AG04450 (cell line): ENCODE measurements around the gene GGNBP2. TPM values are rescaled to one million over a fixed set of nuclear protein-coding genes. Genes with fewer than 3 reads are reported as not detected.

ENCODE experiments used
- CTCF ChIA-PET: fragments of 300-600, 350-600 bp; formaldehyde crosslinking; extraction: SDS; loops from one replicate; lab custom pipeline; 2022; ENCODE audit warnings: antibody characterized with exemption, inconsistent platforms; lab: Charles Lee
- POLR2A ChIA-PET: fragments of 350-600 bp; formaldehyde crosslinking; extraction: SDS; loops from one replicate; lab custom pipeline; 2021; ENCODE audit warnings: antibody characterized with exemption, inconsistent platforms; lab: Yijun Ruan, JAX
- DNase-seq: peaks from one replicate; pipeline ENCODE4 v3.0.0-alpha.2; 2011; ENCODE audit warnings: low read depth, low spot score
- H3K27ac ChIP-seq: one replicate; pipeline ENCODE4 v1.5.1; 2012; ENCODE audit warnings: low read depth, low read length, control low read depth
- H3K27me3 ChIP-seq: one replicate; pipeline ENCODE4 v1.6.0; 2012; ENCODE audit warnings: low read length; ENCODE audit not compliant: control insufficient read depth, insufficient read depth
- H3K4me3 ChIP-seq: 2 replicates; pipeline ENCODE4 v1.5.1; 2011; ENCODE audit warnings: mild to moderate bottlenecking, low read depth, low read length, control low read depth
- H3K9me3 ChIP-seq: 2 replicates; pipeline ENCODE4 v1.5.1; 2012; ENCODE audit warnings: low read length; ENCODE audit not compliant: control insufficient read depth, insufficient read depth
- polyA plus RNA-seq: library from polyadenylated mRNA; depleted of rRNA; stranded (reverse); fragments of >200 nt; gene quantifications from 2 replicates; pipeline ENCODE4 v1.2.3, GENCODE V29; 2011
- TF ChIP-seq, protein P1 (sequence below): IDR thresholded peaks from 2 replicates; pipeline ENCODE4 v1.5.1; 2011; ENCODE audit warnings: low read depth, low read length, control low read depth, inconsistent platforms

Gene GGNBP2
- polyA plus RNA-seq, 1 experiment: 87.6 TPM

DNA sequence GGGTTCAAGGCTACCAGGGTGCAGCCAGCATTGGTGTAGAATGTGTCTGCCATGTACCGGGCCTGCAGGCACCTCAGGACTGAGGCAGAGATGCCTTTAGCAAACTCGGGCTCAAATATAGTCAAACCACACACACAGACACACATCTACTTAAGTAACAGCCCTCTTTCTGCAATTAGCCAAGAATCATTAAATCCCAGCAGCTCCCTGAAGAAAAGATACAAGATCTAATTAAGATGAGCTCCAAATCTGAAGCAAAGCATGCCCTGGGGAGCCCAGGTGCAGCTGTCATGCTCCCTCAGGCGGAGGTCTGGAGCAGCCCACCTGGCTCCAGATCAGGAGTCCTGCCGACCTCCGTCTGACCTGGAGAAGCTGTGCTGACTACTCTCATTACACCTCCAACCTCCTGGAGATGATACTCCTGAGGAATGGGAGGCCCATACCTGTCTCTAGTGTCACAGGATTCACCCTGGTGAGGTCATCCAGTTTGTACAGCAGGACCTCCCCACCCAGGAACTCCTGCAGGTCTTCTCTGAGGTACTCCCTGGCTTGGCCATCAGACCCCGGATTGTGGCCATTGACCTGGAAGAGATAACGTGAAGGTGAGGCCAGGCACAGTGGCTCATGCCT lies 17.0 kb upstream of the GGNBP2 start:
- TF ChIP-seq, protein P1, sequence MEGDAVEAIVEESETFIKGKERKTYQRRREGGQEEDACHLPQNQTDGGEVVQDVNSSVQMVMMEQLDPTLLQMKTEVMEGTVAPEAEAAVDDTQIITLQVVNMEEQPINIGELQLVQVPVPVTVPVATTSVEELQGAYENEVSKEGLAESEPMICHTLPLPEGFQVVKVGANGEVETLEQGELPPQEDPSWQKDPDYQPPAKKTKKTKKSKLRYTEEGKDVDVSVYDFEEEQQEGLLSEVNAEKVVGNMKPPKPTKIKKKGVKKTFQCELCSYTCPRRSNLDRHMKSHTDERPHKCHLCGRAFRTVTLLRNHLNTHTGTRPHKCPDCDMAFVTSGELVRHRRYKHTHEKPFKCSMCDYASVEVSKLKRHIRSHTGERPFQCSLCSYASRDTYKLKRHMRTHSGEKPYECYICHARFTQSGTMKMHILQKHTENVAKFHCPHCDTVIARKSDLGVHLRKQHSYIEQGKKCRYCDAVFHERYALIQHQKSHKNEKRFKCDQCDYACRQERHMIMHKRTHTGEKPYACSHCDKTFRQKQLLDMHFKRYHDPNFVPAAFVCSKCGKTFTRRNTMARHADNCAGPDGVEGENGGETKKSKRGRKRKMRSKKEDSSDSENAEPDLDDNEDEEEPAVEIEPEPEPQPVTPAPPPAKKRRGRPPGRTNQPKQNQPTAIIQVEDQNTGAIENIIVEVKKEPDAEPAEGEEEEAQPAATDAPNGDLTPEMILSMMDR: no peak
- no peak overlapping the region for H3K27ac ChIP-seq
- H3K9me3 ChIP-seq: no peaks in the 10 kb centered on the region
- no peaks in the 10 kb centered on the region for H3K27me3 ChIP-seq
- no peak overlapping the region for H3K4me3 ChIP-seq
- ChIA-PET POLR2A (no interaction called here), CTCF (no interaction called here)
- no peak for DNase-seq

- H3K27ac ChIP-seq: peak overlapping the region; percentile 21
- no peaks in the 10 kb centered on the region for H3K27me3 ChIP-seq
- H3K9me3 ChIP-seq: no peaks in the 10 kb centered on the region
- H3K4me3 ChIP-seq: no peak overlapping the region
- no peak for DNase-seq
- ChIA-PET CTCF (interaction anchor here (0.7 kb wide), 1 partner anchor 74 kb away, joined by 4 read pairs; no protein-coding TSS in a partner anchor), POLR2A (interaction anchor here (0.6 to 1.1 kb wide), 3 partner anchors 11 to 346 kb away, joined by 3 to 5 read pairs (median 5); partner anchors contain the start of gene GGNBP2)
- TF ChIP-seq, protein P1: no peak
Observed at GRCh38 chr17:36529121-36529520, 15.6 kb upstream of the GGNBP2 start.

DNA sequence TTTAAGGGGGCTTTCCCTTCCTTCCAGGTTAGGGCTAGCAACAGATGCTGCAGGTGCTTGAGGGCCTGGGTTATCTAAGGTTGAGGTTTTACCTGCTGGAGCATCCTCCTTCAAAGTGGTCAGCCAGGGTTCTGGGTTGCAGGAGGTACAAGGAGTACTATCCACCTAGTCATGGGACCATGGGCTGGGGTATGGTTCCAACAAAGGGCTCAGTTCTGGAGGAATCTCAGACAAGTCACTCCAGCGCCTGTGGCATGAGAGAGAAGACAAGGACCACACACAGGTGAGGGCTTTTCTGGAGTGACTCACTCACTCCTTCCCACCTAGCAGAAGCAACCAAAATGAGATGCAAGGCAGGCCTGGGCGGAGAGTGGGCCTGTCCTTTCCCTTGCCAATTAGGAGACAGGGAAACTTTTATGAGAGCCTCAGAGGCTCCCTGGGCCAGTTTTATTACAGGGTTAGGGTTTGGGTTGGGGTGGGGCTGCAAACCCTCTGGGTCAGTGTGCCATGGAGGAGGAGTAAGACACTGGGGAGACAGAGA lies 12.2 kb upstream of the GGNBP2 start:
- TF ChIP-seq, protein P1: no peak
- ChIA-PET CTCF (no interaction called here), POLR2A (no interaction called here)
- H3K27ac ChIP-seq: no peak overlapping the region
- H3K9me3 ChIP-seq: no peaks in the 10 kb centered on the region; the same call in 1 of the 2 replicates
- no peak overlapping the region for H3K4me3 ChIP-seq
- H3K27me3 ChIP-seq: no peaks in the 10 kb centered on the region
- no peak for DNase-seq

DNA sequence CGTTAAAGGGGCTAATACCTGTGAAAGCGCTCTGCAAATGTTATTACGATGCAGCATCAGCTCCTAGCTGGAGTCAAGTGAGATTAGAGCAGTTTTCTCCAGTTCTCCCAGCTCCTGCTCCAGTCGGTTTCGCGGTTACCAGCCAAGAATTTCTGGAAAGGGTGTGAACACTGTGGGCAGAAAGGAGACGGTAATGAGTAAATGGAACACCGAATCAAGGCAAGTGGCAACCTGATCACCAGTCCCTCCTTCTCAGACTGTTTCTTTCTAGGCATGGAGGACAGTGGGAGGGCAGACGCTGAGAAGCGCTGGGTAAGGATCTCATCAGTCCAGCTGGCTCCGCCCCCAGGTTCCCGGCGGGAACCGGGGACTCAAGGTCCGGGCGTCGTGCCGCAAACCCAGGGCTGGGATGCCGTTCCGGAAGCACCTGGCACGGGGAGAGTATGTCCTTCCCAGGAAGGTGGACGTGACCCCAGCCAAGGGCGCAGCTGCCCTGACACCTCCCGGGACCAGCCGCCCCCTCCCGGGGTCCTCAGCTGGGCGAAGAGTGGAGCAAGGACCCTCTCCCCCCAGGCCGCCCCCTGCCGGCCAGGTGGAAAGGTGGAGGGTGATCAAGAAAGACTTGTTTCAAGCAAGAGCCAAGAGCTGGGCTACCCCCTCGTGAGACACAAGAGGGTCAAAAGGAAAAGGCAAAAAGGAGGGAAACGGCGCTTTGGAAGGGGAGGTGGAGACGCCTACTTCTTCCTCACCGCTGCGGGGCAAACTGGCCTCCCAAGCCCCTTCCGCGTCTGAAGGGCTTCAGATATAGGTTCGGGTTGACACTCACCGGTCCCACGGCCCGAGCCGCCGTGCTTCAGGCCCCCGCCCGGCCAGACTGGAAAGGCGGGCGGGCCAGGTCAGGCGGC lies 10.5 kb upstream of the GGNBP2 start:
- CTCF ChIA-PET: interaction anchor here (0.6 to 1.5 kb wide), 4 partner anchors 9 to 51 kb away, joined by 3 to 5 read pairs (median 4); no protein-coding TSS in a partner anchor
- H3K4me3 ChIP-seq: peak overlapping the region; percentile 93

More for the DNA sequence above, 10.5 kb upstream of the GGNBP2 start:
- H3K27me3 ChIP-seq: no peaks in the 10 kb centered on the region
- peak overlapping the region; percentile 77 for H3K27ac ChIP-seq
- TF ChIP-seq, protein P1: peak; percentile 61
- POLR2A ChIA-PET: interaction anchor here (3.0 kb wide), 1 partner anchor 11 kb away, joined by 40 read pairs; the partner anchor contains the start of gene GGNBP2
- H3K9me3 ChIP-seq: no peaks in the 10 kb centered on the region; the same call in 1 of the 2 replicates
- DNase-seq: no peak
